AG04450 (cell line): Measurements from ENCODE around the gene ARHGEF17. TPM values are rescaled to one million over a fixed set of nuclear protein-coding genes. Genes with fewer than 3 reads are reported as not detected.

Experiments used
- CTCF ChIA-PET: fragments of 300-600, 350-600 bp; formaldehyde crosslinking; extraction: SDS; loops from one replicate; lab custom pipeline; 2022; ENCODE audit warnings: antibody characterized with exemption, inconsistent platforms; lab: Charles Lee
- POLR2A ChIA-PET: fragments of 350-600 bp; formaldehyde crosslinking; extraction: SDS; loops from one replicate; lab custom pipeline; 2021; ENCODE audit warnings: antibody characterized with exemption, inconsistent platforms; lab: Yijun Ruan, JAX
- DNase-seq: peaks from one replicate; pipeline ENCODE4 v3.0.0-alpha.2; 2011; ENCODE audit warnings: low read depth, low spot score
- H3K27ac ChIP-seq: one replicate; pipeline ENCODE4 v1.5.1; 2012; ENCODE audit warnings: low read depth, low read length, control low read depth
- H3K27me3 ChIP-seq: one replicate; pipeline ENCODE4 v1.6.0; 2012; ENCODE audit warnings: low read length; ENCODE audit not compliant: control insufficient read depth, insufficient read depth
- H3K4me3 ChIP-seq: 2 replicates; pipeline ENCODE4 v1.5.1; 2011; ENCODE audit warnings: mild to moderate bottlenecking, low read depth, low read length, control low read depth
- H3K9me3 ChIP-seq: 2 replicates; pipeline ENCODE4 v1.5.1; 2012; ENCODE audit warnings: low read length; ENCODE audit not compliant: control insufficient read depth, insufficient read depth
- CTCF ChIP-seq: IDR thresholded peaks from 2 replicates; pipeline ENCODE4 v1.5.1; 2011; ENCODE audit warnings: low read depth, low read length, control low read depth, inconsistent platforms
- polyA plus RNA-seq: library from polyadenylated mRNA; depleted of rRNA; stranded (reverse); fragments of >200 nt; gene quantifications from 2 replicates; pipeline ENCODE4 v1.2.3, GENCODE V29; 2011

Gene ARHGEF17
- polyA plus RNA-seq, 1 experiment, result 30.6 TPM

GRCh38 chr11:73386016-73386415, 77.9 kb downstream of the ARHGEF17 start:
- H3K27me3 ChIP-seq, result no peaks in the 10 kb centered on the region
- DNase-seq, result no peak
- POLR2A ChIA-PET, result no interaction called here
- H3K27ac ChIP-seq, result no peak overlapping the region
- no peak overlapping the region for H3K4me3 ChIP-seq
- no peak for TF ChIP-seq CTCF
- CTCF ChIA-PET, result interaction anchor here (0.9 to 1.4 kb wide), 3 partner anchors 9 to 240 kb away, joined by 4 to 8 read pairs (median 4); no protein-coding TSS in a partner anchor
- H3K9me3 ChIP-seq, result no peaks in the 10 kb centered on the region; the same call in 1 of the 2 replicates

GRCh38 chr11:73386546-73386945, 78.5 kb downstream of the ARHGEF17 start:
- Histone ChIP-seq H3K27me3 (no peaks in the 10 kb centered on the region), H3K9me3 (no peaks in the 10 kb centered on the region; the same call in 1 of the 2 replicates), H3K27ac (no peak overlapping the region), H3K4me3 (no peak overlapping the region)
- CTCF ChIA-PET, result interaction anchor here (2.5 kb wide), 1 partner anchor 35 kb away, joined by 14 read pairs; no protein-coding TSS in a partner anchor
- no peak for TF ChIP-seq CTCF
- POLR2A ChIA-PET, result no interaction called here
- DNase-seq, result no peak

- Histone ChIP-seq H3K27me3 (no peaks in the 10 kb centered on the region), H3K27ac (no peak overlapping the region), H3K4me3 (no peak overlapping the region), H3K9me3 (no peaks in the 10 kb centered on the region; the same call in 1 of the 2 replicates)
- POLR2A ChIA-PET, result no interaction called here
- CTCF ChIA-PET, result interaction anchor here (0.9 to 2.5 kb wide), 4 partner anchors 9 to 273 kb away, joined by 3 to 14 read pairs (median 3); no protein-coding TSS in a partner anchor
- no peak for DNase-seq
- TF ChIP-seq CTCF, result no peak
Measured at GRCh38 chr11:73387594-73388264, 79.7 kb downstream of the ARHGEF17 start.

- TF ChIP-seq CTCF, result no peak
- H3K27ac ChIP-seq, result no peak overlapping the region
- ChIA-PET POLR2A (no interaction called here), CTCF (interaction anchor here (0.9 to 2.9 kb wide), 6 partner anchors 9 to 273 kb away, joined by 3 to 14 read pairs (median 4); no protein-coding TSS in a partner anchor)
- no peak for DNase-seq
- no peaks in the 10 kb centered on the region for H3K27me3 ChIP-seq
- H3K9me3 ChIP-seq, result no peaks in the 10 kb centered on the region; the same call in 1 of the 2 replicates
- no peak overlapping the region for H3K4me3 ChIP-seq
Measured at GRCh38 chr11:73388265-73389133, 80.4 kb downstream of the ARHGEF17 start.
